ENCODE data around the gene INTS15.

INTS15 gene

GRCh38 chr7:6621195-6622133 lies 31.6 kb downstream of the INTS15 start:
- TF ChIP-seq RAD21 (IDR thresholded peaks at IDR 0.05; ENCODE audit: low read depth) (no peak), FOXM1 (IDR thresholded peaks at IDR 0.05; ENCODE audit: borderline replicate concordance, low read depth) (no peak), EP300 (IDR thresholded peaks at IDR 0.05; ENCODE audit: borderline replicate concordance) (no peak), TEAD4 (IDR thresholded peaks at IDR 0.05) (no peak), TCF12 (IDR thresholded peaks at IDR 0.05; ENCODE audit: low read depth) (no peak), MAX (IDR thresholded peaks at IDR 0.05) (no peak), EGR1 (IDR thresholded peaks at IDR 0.05) (no peak), ZBTB7A (IDR thresholded peaks at IDR 0.05; ENCODE audit: low read depth) (no peak), YY1 (IDR thresholded peaks at IDR 0.05; ENCODE audit: low read depth) (no peak), NFIC (IDR thresholded peaks at IDR 0.05) (no peak), CREB1 (IDR thresholded peaks at IDR 0.05; ENCODE audit: low read depth) (no peak)
- TF ChIP-seq, protein P1, sequence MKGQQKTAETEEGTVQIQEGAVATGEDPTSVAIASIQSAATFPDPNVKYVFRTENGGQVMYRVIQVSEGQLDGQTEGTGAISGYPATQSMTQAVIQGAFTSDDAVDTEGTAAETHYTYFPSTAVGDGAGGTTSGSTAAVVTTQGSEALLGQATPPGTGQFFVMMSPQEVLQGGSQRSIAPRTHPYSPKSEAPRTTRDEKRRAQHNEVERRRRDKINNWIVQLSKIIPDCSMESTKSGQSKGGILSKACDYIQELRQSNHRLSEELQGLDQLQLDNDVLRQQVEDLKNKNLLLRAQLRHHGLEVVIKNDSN (IDR thresholded peaks at IDR 0.05) = no peak

DNA sequence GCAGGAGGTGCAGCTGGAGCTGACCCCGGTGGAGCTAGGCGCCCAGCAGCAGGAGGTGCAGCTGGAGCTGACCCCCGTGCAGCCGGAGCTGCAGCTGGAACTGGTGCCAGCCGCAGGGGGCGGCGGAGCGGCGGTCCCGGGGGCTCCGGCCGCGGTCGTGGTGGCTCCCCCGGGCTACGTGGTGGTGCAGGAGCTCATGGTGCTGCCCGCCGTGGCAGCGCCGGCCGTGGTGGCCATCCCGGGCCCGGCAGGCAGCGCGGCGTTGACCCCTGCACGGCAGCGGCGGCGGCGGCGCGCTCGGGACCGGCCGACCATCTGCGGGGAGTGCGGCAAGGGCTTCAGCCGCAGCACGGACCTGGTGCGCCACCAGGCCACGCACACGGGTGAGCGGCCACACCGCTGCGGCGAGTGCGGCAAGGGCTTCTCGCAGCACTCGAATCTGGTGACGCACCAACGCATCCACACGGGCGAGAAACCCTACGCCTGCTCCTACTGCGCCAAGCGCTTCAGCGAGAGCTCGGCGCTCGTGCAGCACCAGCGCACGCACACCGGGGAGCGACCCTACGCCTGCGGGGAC lies 32.4 kb downstream of the INTS15 start:
- TF ChIP-seq ZBTB7A (IDR thresholded peaks at IDR 0.05; ENCODE audit: low read depth) = no peak
- TF ChIP-seq, protein P1 (IDR thresholded peaks at IDR 0.05) = no peak
- TF ChIP-seq MAX (IDR thresholded peaks at IDR 0.05) = no peak
- TF ChIP-seq, protein P2, sequence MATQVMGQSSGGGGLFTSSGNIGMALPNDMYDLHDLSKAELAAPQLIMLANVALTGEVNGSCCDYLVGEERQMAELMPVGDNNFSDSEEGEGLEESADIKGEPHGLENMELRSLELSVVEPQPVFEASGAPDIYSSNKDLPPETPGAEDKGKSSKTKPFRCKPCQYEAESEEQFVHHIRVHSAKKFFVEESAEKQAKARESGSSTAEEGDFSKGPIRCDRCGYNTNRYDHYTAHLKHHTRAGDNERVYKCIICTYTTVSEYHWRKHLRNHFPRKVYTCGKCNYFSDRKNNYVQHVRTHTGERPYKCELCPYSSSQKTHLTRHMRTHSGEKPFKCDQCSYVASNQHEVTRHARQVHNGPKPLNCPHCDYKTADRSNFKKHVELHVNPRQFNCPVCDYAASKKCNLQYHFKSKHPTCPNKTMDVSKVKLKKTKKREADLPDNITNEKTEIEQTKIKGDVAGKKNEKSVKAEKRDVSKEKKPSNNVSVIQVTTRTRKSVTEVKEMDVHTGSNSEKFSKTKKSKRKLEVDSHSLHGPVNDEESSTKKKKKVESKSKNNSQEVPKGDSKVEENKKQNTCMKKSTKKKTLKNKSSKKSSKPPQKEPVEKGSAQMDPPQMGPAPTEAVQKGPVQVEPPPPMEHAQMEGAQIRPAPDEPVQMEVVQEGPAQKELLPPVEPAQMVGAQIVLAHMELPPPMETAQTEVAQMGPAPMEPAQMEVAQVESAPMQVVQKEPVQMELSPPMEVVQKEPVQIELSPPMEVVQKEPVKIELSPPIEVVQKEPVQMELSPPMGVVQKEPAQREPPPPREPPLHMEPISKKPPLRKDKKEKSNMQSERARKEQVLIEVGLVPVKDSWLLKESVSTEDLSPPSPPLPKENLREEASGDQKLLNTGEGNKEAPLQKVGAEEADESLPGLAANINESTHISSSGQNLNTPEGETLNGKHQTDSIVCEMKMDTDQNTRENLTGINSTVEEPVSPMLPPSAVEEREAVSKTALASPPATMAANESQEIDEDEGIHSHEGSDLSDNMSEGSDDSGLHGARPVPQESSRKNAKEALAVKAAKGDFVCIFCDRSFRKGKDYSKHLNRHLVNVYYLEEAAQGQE (IDR thresholded peaks at IDR 0.05; ENCODE audit: low read depth) = no peak
- no peak for TF ChIP-seq TEAD4 (IDR thresholded peaks at IDR 0.05)
- TF ChIP-seq CREB1 (IDR thresholded peaks at IDR 0.05; ENCODE audit: low read depth) = no peak
- no peak for TF ChIP-seq RAD21 (IDR thresholded peaks at IDR 0.05; ENCODE audit: low read depth)
- TF ChIP-seq EGR1 (IDR thresholded peaks at IDR 0.05) = no peak
- TF ChIP-seq EP300 (IDR thresholded peaks at IDR 0.05; ENCODE audit: borderline replicate concordance) = no peak
- no peak for TF ChIP-seq CEBPB (IDR thresholded peaks at IDR 0.05)
- TF ChIP-seq NFIC (IDR thresholded peaks at IDR 0.05) = no peak
- TF ChIP-seq FOXM1 (IDR thresholded peaks at IDR 0.05; ENCODE audit: borderline replicate concordance, low read depth) = no peak
- TF ChIP-seq YY1 (IDR thresholded peaks at IDR 0.05; ENCODE audit: low read depth) = no peak
- TF ChIP-seq TCF12 (IDR thresholded peaks at IDR 0.05; ENCODE audit: low read depth) = no peak

DNA sequence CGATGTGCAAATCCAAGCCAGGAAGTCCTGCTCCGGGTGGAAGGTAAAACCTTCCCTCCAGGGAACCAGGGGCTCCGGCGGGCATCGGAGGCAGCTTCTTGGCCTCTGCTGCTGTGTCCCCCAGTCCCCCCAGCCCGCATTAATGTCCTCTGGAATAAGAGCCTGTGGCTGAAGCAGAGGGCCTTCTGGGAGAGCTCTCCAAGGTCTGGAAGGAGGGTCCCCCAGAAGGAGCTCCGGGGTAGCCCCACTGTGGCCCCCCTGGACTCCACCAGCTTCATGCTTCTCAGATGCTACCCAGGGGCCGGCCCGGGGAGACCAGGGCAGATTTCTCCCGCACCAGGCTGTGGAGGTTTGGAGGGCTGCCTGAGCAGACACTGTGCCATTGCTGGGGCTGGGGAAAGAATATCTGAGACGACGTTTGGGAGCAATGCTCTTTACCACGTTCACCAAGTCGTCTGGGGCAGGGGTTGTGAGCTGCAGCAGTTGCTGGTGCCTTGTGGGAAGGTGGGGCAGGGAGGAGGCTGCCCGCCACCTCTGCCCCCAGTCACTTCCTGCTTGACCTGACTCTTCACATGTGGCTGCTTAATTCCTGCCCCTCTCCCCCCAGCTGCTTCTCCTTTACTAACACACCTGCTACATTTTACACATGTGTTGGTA lies 33.9 kb downstream of the INTS15 start:
- no peak for TF ChIP-seq TCF12 (IDR thresholded peaks at IDR 0.05; ENCODE audit: low read depth)

DNA sequence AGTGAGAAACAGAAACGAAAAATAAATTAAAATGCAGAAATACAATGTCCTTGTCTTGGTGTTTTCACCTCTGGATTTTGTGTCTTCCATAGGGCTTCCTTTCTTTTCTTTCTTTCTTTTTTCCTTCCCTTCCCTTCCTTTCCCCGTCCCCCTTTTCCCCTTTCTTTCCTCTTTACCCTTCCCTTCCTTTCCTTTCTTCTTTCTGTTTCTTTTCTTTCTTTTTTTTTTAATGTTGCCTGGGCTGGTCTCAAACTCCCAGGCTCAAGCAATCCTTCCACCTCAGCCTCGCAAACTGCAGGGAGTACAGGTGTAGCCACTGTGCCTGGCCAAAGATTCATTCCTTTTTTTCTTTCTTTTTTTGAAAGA lies 34.4 kb downstream of the INTS15 start:
- TF ChIP-seq CEBPB (IDR thresholded peaks at IDR 0.05) = no peak
- no peak for TF ChIP-seq YY1 (IDR thresholded peaks at IDR 0.05; ENCODE audit: low read depth)
- no peak for TF ChIP-seq FOXM1 (IDR thresholded peaks at IDR 0.05; ENCODE audit: borderline replicate concordance, low read depth)
- TF ChIP-seq TAF1 (IDR thresholded peaks at IDR 0.05; ENCODE audit: low read depth) = no peak
- TF ChIP-seq, protein P2 (IDR thresholded peaks at IDR 0.05; ENCODE audit: low read depth) = no peak
- no peak for TF ChIP-seq NFIC (IDR thresholded peaks at IDR 0.05)
- no peak for TF ChIP-seq CREB1 (IDR thresholded peaks at IDR 0.05; ENCODE audit: low read depth)
- no peak for TF ChIP-seq ZBTB7A (IDR thresholded peaks at IDR 0.05; ENCODE audit: low read depth)
- no peak for TF ChIP-seq EP300 (IDR thresholded peaks at IDR 0.05; ENCODE audit: borderline replicate concordance)
- TF ChIP-seq, protein P1 (IDR thresholded peaks at IDR 0.05) = no peak
- TF ChIP-seq TCF12 (IDR thresholded peaks at IDR 0.05; ENCODE audit: low read depth) = no peak
- TF ChIP-seq TEAD4 (IDR thresholded peaks at IDR 0.05) = no peak
- no peak for TF ChIP-seq RAD21 (IDR thresholded peaks at IDR 0.05; ENCODE audit: low read depth)
- no peak for TF ChIP-seq EGR1 (IDR thresholded peaks at IDR 0.05)
- no peak for TF ChIP-seq MAX (IDR thresholded peaks at IDR 0.05)
